Activated naive CD4-positive, alpha-beta T cell (primary cell): Measurements from ENCODE around the gene TBATA.

Experiments used
- DNase-seq, 4 experiments: peaks; one replicate each; lab custom pipeline; 2025; lab: John Stamatoyannopoulos, UW

TBATA gene

DNA sequence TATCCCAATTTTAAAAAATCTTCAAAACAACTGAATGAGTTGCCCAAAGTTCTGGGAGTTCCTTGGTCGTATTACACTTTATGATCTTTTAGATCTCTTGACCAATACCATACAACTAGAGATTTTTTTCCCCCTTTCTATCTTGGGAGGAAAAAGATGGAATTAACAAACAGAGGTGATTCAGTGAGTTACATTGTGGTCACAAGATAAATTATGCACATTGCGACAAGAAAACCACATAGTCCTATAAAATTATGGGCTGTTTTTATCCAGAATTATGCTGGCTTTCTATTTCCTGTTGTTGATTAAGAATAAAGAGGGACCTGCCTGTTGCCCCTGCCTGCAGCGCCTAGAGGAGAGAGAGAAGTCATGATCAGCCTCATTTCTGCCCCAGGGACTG, 22.4 kb upstream of the TBATA start:
- DNase-seq, result no peak

DNA sequence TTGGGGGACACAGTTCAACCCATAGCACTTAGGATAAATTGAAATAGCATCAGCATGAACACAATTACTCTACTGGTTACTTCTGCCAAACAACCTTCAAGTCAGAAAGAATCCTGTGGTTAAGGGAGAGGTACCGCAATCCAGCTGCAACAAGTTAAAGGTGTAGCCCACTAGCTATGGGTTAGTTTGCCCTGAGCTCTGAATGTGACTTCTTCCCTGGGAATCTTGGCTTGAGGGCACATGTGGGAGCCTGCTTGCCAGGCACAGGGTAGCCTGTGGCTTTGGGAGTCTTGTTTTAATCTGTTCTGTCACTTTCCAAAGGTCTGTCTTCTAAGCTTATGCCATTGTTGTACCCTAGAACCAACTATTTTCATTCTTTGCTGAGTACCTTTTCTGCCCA, 21.7 kb upstream of the TBATA start:
- DNase-seq, result no peak

DNA sequence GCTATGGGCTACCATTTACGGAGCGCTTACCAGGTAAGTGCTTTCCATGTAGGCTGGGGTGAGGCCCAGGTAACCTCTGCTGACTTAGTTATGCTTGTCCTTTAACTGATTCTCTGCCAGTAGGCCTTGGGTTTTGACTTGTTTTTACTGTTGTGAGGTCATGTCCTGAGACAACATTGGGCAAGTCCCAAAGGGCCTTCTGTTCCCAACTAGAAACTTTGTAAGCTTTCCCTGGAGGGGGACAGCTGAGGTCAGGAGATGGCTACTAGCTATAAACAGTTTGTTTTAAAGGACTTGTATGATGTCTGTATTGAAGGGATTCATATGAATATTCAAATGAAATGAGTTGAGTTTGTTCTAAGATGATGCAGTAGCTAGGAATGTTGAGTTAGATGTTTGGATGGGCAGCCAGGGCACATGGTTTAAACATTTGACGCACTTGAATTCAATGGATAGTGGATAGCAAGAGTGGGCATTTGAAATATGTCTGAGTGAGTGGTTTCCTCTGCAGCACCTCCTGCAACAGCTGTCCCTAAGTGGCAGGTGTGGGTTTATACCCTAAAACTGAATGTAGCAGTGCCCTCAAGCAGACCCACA, 20.5 kb upstream of the TBATA start:
- no peak for DNase-seq

DNA sequence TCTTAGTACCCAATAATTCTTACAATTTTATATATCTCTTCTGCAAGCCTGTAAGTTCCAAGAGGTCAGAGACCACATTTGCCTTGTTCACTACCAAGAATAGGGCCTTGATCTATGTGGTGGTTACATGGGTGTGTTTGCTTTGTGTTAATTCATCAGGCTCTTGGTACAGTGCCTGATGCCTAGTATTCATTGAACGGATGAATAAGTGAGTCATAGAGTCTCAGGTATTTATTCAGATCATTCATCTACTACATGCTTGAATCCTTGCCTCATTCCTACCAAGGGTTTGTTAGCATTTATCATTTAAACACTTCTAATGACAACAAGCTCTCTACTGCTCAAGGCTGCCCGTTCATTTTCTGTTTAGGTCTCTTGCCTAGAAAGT, 19.2 kb upstream of the TBATA start:
- no peak for DNase-seq

DNA sequence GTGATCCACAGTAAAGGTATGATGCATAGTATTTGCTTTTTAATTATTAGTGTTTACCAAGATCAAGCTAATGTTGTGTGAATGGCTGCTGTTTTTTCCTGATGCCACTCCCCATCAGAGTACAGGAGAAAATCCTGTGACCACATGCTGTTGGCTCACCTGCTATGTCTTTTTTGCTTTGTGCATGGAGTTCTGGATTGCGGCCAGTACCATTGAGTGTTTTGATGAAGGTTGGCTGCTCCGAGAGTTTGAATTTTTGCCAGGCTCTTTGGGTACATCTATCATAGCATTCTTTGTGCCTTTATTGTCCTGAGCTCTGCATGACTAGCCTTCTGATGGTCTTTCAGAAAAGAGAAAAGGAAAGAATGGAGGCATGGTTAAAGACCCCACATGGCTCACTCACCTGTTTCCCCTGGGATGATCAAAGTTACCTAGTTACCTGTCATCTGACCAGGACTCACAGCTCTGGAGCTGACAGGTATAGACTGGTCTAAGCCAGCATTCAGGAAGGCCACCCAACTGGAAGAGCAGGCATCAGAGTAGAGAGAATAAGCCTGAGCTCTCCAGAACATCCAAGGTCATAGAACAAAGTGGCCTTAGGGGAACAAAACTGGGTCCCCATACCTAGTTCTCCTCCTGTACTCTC, 18.7 kb upstream of the TBATA start:
- no peak for DNase-seq

DNA sequence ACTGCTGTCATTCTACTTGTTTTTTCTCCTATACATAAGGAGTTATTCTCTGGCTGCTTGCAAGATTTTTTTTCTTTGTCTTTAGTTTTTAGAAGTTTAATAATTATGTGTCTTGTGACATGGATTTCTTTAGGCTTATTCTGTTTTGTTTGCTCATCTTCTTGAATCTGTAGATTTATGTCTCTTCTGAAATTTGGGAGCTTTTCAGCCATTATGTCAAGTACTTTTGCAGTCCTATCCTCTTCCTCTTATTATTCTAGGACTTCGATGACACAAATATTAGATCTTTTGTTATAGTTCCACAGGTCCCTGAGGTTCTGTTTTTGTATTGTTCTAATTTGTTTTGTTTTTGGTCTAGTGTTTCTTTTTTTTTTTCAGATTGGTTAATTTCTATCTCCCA, 16.7 kb upstream of the TBATA start:
- DNase-seq, result no peak

DNA sequence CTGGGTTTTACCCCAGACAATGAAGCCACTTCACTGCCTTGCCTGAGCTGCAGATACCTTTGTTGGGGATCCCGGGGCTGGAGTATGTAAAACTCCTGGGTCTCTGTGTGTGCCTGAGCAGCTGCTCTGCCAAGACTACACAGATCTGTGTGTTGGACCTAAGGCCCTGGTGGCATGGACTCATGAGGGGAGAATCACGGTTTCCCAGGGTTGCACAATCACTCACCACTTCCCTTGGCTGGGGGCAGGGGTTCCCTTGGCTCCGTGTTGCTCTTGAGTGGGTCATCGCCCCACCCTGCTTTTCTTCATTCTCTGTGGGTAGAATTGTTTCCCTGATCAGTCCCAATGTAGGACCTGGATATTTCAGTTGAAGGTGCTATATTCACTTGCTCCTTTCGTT, 13.9 kb upstream of the TBATA start:
- no peak for DNase-seq

DNA sequence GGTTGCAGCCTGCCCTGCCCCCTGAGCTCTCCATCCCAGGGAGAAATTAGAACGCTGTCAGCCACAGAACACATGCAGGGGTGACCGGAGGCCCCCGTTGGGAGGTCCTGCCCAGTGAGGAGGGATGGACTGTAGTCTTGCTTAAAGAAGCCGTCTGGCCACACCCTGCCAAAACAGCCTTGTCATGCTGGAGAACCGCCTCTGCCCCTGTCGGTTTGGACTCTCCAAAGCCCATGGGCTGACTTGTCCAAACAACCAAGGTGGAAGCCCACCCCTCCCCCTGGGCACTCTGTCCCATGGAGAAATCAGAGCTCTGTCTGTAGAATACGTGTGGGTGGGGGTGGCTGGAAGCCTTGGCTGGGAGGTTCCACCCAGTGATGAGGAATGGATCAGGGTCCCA, 12.7 kb upstream of the TBATA start:
- no peak for DNase-seq

DNA sequence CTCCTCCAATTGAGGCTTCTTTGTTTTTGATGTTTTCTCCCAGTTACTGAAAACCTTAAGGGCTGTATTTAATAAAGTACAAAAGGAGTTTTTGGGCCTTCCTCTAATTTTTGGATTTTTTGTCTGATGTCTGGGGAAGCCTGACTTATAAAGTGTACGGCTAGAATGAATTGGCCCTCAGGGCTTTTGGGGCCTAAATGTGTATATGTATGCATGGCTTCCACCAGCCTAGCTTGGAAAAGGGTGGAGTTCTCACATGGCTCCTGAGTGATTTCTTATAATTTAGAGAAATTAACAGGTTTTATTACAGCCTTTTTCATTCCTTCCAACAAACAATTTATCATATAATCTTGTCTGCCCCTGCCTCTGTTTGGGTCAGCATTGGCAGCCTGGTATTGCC, 10.4 kb upstream of the TBATA start:
- no peak for DNase-seq

DNA sequence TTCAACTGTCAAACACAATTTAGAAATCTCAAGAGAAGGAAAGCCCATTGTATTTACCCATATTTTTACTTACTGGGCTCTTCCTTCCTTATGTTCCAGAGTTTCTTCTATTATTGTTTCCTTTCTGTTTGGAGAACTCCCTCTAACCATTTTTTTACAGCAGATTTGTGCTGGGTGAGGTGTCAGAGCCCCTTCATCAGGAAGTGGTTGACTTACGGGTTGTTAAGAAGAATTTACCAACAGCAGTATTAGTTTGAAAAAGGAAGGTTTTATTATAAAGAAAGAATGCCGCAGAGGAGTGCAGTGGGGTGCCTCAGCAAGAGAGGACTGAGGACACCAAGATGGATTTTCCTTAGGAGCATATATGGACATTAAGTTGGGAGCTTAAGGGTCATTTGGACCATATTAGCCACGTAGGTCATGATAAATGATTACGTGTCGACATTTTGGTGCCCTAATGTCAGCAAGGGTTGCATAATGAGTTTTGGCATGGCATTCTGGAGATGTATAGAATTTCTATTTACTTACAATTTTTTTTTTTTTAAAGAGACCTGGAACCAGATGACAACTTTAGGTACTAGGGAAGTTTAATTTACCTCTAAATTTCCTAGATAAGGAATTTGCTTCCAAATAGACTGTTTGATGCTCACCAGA, 6.3 kb upstream of the TBATA start:
- DNase-seq, result no peak

DNA sequence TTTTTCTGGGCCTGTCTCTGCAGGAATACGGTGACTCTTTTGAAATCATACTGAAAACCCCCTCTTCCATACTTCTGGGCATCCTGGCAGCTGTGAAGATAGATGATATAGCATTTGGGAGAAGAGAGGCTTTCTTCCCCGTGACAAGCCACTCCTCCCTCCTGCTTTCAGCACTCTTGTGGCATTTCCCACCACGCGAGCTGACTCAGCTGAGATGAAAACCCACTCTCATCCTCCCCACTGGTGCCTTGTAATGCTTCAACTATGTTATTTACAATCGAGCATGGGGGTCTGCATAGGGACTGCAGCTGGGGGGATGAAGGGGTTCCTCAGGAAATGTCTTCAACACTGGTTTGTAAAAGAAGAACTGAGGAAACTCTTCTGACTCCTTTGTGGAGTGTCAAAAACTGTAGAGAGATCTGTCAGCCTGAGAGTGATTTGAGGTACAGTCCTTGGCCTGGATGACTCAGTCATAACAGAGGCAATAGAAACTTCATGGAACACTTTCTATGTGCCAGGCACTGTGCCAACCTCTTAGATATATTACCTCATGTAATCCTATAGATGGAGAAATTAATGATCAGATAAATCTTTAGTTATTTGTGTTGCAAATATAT, 1.7 kb upstream of the TBATA start:
- no peak for DNase-seq

DNA sequence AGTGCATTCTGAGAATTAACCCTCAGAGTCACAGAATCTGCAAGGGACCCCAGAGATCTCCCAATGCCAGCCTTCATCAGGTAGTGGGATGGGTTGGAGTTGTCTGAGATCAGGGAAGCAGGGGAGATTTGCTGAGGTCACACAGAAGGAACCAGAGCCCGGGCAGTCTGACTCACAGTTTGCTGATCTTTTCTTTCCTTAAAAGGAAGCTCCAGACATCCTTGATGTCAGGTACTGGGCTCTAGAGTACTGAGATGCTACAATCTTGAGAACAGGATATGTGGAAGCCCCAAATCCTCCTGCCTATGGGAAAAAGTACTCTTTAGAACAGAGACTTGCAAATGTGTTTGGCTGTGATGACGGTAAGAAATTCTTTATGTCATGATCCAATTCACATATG, 706 bp downstream of the TBATA start:
- DNase-seq, result no peak

DNA sequence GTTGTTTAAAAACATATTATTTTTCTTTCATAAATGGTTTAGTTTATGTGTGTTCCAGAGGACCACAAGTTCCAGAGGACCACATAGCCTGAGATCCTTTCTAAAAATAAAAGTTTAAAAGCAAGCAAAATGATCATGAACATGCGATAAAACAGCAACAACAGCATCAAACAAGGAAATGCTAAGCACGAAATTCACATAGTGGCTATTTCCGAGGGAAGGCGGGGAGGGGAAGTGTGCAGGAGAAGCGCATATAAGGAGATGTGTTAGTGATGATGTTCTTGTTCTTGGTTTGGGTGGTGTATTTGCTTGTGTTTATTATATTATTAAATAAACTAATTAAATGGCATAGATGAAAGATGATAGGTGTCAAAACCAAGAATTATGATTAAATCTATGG, 1.2 kb downstream of the TBATA start:
- no peak for DNase-seq

DNA sequence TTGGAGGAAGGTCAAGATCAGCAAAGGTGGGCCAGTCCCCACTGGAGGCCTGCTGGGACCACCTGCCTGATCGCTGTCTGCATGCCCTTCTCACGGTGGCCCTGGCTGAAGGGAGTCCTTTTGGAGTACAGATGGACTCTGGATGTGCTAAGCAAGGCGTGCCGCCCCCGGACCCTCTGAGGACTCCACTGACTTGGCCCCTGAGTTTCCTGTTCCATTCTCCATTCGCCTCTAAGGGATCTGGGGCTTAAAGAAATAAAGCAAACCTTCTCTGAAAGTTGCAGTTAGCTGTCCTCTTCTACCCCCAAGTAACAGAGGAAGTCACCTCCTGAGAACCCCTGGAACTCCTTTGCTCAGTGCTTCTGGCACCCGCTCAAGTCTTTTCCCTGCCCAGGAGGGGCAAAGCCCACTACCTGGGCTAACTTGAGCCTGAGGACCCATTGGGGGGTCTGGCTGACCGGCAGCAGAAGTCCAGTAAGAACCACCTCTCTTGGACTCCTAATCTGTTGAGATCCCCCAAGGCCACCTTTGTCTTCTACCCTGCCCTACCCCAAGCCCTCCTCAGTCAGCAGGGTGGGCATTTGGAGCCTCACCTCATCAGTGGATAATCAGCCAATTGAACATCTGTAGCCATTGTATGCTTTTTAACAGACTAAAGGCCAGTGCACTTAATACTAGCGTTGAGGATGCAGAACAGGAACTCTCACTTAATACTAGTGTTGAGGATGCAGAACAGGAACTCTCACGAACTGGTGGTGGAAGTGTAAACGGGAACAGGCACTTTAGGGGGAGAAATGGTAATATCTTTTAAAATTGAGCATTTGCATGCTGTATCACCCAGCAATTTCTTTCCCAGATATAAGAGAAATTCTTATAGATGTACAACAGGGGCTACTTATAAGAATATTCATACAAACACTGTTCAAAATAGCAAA, 2.2 kb downstream of the TBATA start:
- DNase-seq, result no peak

DNA sequence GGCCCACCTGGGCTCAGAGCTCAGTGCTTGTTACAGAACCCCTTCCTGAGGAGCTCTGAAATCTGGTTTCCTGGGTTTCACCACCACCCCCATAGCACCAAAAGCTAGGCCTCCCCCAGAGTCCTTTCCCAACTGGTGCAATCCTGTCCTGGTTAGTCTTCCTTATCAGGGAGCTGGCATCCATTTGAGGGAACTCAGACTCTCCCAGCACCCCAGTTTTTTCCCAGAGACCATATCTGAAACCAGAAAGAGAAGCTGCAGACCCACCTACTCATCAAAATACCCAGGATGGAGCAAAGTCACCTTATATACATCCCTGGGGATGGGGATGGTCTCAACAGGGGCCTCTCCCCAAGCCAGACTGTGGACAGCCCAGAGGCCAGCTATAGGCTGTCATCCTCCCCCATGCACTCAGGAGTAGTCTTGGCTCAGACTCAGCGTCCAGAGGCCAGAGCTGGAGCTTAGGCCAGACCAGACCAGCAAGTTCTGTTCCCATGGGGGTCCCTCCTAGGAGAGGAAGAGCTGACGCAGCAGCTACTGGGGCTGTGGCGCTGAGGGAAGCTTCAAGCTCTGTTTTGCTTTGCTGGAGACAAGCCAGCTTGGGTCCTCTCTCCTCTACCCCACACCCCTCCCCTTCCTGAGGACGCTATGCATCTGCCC, 3.0 kb downstream of the TBATA start:
- DNase-seq, result no peak

DNA sequence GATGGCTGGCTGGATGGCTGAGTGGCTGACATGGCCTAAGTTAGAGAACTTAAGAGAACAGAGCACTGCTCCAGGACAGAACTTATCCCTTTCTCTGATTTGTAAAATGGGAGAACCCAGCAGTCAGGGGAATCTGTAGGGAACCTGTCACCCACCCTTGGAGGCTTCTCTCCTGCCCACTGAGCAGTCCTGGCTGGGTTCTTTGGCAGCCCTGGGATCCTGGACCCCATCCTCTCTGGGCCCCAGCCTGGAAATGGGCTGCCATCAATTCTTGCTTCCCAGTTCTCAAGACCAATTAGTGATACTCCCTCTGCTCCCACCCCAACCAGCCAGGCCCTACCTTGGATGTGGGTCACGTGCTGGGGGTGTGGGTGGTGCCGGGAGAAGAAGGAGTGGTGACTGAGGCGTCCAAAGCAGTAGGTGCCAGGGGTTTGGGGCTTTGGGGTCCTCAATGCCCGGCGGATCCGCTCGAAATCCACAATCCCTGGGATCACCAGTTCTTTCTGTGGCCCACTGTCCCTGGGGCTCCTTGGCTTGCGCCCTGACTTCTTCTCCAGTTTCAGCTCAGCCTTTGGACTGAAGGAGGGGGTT, 3.6 kb downstream of the TBATA start:
- DNase-seq, result no peak

DNA sequence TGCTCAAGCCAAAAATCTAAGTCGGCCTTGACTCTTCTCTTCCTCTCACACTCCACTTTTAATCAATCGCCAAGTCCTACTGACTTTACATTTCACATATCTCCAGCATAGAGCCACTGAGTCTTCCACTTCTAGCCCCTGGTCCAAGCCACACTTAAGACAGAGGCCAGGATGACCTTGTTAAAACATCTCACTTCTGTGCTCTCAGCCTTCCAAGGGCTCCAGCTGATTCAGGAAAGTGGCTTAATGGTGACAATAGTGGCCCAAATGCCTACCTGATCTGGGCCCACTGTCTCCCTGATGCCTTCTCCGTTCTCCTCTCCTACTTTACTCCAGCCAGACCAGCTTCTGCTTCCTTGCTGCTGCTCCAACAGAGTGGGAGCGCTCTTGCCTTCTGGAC, 4.4 kb downstream of the TBATA start:
- no peak for DNase-seq

DNA sequence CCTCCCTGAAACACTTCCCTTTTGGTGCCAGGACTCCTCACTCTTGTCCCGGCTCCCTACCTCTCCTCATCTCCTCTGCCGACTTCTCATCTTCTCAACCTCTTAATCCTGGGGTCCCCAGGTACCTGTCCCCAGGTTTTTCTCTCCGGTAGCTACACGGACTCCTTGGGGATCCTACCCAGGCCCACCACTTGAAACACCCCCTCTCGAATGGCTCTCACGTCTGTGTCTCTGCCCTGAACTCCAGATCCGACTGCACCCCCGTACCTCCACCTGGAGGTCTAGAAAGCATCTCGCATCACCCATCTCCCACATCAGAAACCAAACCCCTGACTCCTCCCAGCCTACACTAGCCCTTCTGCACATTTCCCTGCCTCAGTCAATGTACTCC, 4.8 kb downstream of the TBATA start:
- DNase-seq, result no peak

DNA sequence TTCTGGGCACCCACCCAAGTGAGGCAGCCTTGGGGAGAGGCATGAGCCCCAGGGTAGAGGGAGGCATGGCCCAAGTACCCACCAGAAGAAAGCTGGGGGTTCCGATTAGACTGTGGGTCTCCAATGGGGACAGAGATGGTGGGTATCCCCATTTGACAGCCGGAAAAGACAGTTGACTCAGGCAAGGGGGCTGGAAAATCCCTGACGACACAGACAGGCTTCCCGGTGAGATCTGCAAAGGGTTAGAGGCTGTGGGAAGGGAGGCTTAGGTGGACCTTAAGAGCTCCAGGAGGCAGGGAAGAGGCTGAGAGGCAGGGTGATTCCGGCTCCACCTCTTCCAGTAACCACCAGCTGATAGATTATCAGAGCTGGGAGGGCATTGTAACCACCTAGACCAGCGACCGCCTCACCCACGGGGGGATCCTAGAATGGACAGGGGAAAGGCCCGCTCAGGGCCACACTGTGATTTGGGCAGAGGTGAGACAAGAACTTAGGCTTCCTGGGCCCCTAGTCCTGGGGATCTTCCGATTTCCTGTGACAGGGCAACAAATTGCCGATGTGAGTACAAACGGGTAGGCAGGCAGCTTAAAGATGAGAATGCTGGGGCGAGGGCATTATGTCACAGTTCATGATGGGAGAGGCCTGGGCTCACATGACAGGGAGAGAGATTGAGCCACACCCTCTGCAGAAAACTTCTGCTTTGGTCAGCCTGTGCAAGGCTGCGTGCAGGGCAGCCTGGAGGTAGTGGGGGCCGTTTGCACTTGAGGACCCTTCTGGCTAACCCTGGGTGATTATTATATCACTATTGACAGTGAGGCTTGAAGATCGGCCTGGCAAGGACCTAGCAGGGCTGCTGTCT, 5.4 kb downstream of the TBATA start:
- DNase-seq, result no peak

DNA sequence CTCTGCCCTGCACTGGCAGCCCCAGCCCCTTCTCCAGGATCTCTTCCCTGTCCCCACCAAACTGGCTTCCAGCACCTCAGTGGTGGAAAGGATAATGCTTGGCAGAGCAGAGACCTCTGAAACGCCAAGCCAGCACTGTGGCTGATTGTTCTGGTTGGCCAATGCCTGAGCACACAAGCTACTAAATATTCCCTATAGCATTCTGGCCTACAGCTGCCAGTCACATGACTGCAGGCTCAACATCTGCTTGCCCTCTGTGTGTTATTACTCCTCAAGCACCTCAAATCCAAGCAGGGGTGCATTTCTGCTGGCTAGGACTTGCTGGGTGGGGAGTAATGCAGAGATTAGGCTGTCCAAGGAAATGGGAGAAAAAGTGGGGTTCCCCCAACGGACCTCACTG, 6.1 kb downstream of the TBATA start:
- DNase-seq, result no peak
